WERI-Rb-1 (cell line): ENCODE data around the gene EGFR.

Experiments used
- DNase-seq: peaks from one replicate; pipeline ENCODE4 v3.0.0-alpha.2; 2020
- H3K27ac ChIP-seq: fragments of 250-450 bp; sonication (Bioruptor Pico); 2 replicates; pipeline ENCODE4 v1.5.1; 2020; ENCODE audit warnings: mild to moderate bottlenecking, moderate library complexity
- H3K27me3 ChIP-seq: fragments of 250-450 bp; sonication (Bioruptor Pico); 2 replicates; pipeline ENCODE4 v1.5.1; 2021; ENCODE audit warnings: mild to moderate bottlenecking, low read depth, moderate library complexity; ENCODE audit not compliant: insufficient read depth, severe bottlenecking
- H3K36me3 ChIP-seq: fragments of 250-450 bp; sonication (Bioruptor Pico); 2 replicates; pipeline ENCODE4 v1.5.1; 2020; ENCODE audit warnings: mild to moderate bottlenecking, moderate library complexity
- H3K4me3 ChIP-seq: 2 replicates; pipeline ENCODE4 v1.5.1; 2011; ENCODE audit warnings: low read depth, mild to moderate bottlenecking, control low read depth, low read length
- H3K9me3 ChIP-seq: fragments of 250-450 bp; sonication (Bioruptor Pico); 2 replicates; pipeline ENCODE4 v1.5.1; 2021; ENCODE audit warnings: mild to moderate bottlenecking, moderate library complexity; ENCODE audit not compliant: severe bottlenecking
- CTCF ChIP-seq: IDR thresholded peaks from 2 replicates; pipeline ENCODE4 v1.5.1; 2011; ENCODE audit warnings: low read depth, mild to moderate bottlenecking, control low read depth, inconsistent platforms, low read length

The EGFR gene

GRCh38 chr7:54996391-54996790, 22.4 kb upstream of the EGFR start:
- H3K4me3 ChIP-seq, result no peak overlapping the region
- no peaks in the 10 kb centered on the region for H3K9me3 ChIP-seq
- H3K36me3 ChIP-seq, result no peaks in the 10 kb centered on the region
- H3K27ac ChIP-seq, result no peak overlapping the region
- no peaks in the 10 kb centered on the region for H3K27me3 ChIP-seq
- no peak for DNase-seq
- TF ChIP-seq CTCF, result no peak

DNA sequence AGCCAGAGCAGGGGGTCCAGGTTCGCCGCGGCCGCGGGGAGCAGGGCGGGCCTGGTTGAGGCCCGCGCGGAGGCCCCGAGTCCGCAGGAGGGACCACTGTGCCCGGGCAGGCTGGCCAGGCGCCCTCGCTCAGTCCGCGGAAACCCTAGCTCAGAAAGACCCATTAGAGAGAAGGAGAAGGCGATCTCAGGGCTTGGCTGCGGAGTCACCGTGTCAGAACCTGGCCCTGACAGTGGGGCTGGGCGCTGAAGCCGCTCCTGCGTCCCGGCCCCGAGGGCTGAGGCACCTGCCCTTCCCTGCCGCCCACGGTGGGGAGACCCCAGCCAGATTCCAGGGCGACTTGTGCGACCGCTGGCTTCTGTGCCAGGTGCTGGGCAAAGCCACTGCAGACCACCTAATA, 14.2 kb upstream of the EGFR start:
- Histone ChIP-seq H3K4me3 (no peak overlapping the region), H3K27me3 (no peaks in the 10 kb centered on the region), H3K9me3 (no peaks in the 10 kb centered on the region), H3K27ac (no peak overlapping the region), H3K36me3 (no peaks in the 10 kb centered on the region)
- TF ChIP-seq CTCF, result no peak
- DNase-seq, result no peak

DNA sequence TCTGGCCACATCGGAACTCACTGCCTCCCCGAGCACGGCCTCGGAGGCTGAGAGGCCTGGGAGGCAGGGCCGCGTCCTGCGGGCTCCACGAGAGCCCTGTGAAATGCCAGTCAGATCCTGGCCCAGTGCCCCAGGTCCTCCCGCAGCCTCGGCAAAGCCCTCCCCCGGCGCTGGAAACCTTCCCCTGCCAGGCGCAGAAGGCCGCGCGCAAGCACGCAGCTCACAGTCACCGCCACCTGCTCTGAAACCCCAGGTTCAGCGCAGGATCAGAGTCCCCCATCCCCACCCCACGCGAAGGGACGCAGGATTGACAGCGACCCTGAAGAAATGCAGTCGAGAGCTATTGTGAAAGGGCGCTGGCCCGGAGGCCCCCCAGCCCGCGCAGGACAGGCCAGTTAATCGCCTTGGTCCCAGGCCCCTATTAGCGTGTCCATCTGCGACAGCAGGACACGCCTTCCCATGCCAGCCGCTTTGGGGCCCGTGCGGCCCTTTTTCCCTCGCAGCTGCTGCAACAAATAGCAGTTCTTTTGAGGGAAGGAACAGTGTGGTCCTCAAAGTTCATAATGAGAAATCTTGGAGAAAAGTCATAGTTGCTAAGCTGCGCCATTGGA, 13.5 kb upstream of the EGFR start:
- no peaks in the 10 kb centered on the region for H3K36me3 ChIP-seq
- DNase-seq, result no peak
- no peaks in the 10 kb centered on the region for H3K9me3 ChIP-seq
- H3K27ac ChIP-seq, result no peak overlapping the region
- H3K4me3 ChIP-seq, result no peak overlapping the region
- no peaks in the 10 kb centered on the region for H3K27me3 ChIP-seq
- no peak for TF ChIP-seq CTCF

DNA sequence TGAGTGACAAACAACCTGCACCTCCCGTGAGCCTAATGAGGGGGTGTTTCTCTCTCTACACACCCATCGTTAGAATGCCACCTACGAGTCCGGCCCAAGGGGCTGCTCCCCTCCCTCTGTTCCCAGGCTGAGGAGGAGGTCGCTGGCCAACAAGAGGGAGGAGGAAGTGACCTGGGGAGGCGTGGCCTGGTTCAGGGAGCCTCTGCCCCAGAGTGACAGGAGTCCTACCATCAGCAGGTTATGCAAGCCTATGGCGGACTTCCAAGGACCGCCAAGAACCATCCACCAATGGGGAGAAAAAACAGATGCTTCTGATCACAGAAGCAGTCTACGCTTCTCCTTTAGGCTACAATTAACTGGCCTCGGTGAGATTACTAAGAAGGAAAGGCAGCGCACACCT, 12.3 kb upstream of the EGFR start:
- DNase-seq, result no peak
- TF ChIP-seq CTCF, result no peak
- H3K9me3 ChIP-seq, result no peaks in the 10 kb centered on the region
- H3K27ac ChIP-seq, result no peak overlapping the region
- H3K27me3 ChIP-seq, result no peaks in the 10 kb centered on the region
- H3K4me3 ChIP-seq, result no peak overlapping the region
- no peaks in the 10 kb centered on the region for H3K36me3 ChIP-seq

- Histone ChIP-seq H3K9me3 (no peaks in the 10 kb centered on the region), H3K27ac (no peak overlapping the region), H3K36me3 (no peaks in the 10 kb centered on the region), H3K27me3 (peaks cover 31% of the 10 kb centered on the region), H3K4me3 (no peak overlapping the region)
- DNase-seq, result no peak
- no peak for TF ChIP-seq CTCF
These were observed 5.0 kb upstream of the EGFR start for GRCh38 chr7:55013851-55014250.

DNA sequence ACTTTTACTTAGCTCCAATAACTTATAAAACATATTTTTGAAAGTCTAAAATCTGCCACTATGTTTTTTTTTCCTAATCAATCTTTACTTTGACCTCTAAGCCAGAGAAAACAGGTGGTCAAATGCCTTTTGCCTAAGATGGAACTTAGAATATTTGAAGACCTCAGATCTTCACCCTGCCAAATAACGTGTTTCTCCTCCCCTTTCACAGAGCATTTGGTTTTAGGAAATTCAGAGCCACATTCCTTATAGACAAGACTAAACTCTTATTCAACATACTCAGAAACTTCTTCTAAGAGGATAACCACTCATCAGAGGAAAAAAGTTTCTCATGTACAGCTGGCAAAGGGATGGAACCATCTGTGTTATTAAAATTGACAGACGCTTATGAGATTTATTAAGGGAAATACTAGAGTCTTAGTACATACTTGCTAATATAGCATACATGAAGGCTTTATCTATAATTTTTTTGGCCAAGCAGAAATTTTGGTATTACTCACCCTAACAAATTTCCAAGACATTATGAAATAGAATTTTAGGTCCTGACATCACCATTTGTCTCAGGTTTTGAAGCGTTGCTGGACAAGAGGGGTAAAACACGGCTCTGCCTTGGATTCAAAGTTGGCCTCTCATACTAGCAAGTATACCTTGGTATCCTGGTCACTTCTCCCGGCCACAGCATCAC, 2.6 kb upstream of the EGFR start:
- Histone ChIP-seq H3K36me3 (no peaks in the 10 kb centered on the region), H3K9me3 (no peaks in the 10 kb centered on the region), H3K27ac (no peak overlapping the region), H3K4me3 (no peak overlapping the region), H3K27me3 (peaks cover 49% of the 10 kb centered on the region)
- no peak for TF ChIP-seq CTCF
- no peak for DNase-seq
